Measurements from ENCODE around the gene CYB5R3.

DNA sequence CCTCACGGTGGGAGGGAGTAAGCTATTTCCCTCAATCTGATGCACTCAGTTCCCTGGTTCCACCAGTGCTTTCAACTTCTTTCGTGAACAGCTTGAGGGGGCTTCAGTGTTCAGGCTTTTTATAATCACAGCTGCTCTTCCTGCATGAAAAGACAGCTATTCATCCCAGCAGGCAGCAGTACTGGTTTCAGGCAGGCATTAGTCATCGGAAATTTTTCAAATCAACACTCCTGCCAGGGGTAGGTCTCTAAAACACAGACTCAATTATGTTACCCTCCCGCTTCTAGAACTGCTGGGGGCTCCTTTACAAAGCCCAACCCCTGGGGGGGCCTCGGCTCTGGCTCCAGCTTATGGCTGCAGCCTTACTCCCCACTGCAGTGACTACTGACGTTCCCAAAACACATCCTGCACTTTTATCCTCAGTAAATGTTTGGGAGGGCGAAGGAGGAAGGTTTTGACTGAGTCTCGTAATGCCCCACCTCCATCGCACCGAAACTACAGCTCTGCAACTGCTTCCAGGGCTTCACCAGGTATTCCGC is 40.3 kb downstream of the CYB5R3 start:
- TF ChIP-seq, protein P1, sequence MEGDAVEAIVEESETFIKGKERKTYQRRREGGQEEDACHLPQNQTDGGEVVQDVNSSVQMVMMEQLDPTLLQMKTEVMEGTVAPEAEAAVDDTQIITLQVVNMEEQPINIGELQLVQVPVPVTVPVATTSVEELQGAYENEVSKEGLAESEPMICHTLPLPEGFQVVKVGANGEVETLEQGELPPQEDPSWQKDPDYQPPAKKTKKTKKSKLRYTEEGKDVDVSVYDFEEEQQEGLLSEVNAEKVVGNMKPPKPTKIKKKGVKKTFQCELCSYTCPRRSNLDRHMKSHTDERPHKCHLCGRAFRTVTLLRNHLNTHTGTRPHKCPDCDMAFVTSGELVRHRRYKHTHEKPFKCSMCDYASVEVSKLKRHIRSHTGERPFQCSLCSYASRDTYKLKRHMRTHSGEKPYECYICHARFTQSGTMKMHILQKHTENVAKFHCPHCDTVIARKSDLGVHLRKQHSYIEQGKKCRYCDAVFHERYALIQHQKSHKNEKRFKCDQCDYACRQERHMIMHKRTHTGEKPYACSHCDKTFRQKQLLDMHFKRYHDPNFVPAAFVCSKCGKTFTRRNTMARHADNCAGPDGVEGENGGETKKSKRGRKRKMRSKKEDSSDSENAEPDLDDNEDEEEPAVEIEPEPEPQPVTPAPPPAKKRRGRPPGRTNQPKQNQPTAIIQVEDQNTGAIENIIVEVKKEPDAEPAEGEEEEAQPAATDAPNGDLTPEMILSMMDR (conservative IDR thresholded peaks at IDR 0.05 in 1 of 2, IDR thresholded peaks at IDR 0.05 in 1 of 2; ENCODE audit: extremely low read depth in 1 of 2, insufficient read depth in 1 of 2, low read depth in 1 of 2, low read length in 2 of 2), result no peak
- no peak for TF ChIP-seq EZH2 (IDR thresholded peaks at IDR 0.05; ENCODE audit: borderline replicate concordance, low read length)
